ENCODE measurements around the gene GET3.
A peak's percentile ranks its signal among the peaks of the same experiment; 100 is the strongest.

Gene GET3

GRCh38 chr19:12782424-12783290 is 45.4 kb downstream of the GET3 start:
- DNase-seq, result peak; percentile 41 to 56

GRCh38 chr19:12783291-12783848 is 46.1 kb downstream of the GET3 start:
- DNase-seq, result no peak

DNA sequence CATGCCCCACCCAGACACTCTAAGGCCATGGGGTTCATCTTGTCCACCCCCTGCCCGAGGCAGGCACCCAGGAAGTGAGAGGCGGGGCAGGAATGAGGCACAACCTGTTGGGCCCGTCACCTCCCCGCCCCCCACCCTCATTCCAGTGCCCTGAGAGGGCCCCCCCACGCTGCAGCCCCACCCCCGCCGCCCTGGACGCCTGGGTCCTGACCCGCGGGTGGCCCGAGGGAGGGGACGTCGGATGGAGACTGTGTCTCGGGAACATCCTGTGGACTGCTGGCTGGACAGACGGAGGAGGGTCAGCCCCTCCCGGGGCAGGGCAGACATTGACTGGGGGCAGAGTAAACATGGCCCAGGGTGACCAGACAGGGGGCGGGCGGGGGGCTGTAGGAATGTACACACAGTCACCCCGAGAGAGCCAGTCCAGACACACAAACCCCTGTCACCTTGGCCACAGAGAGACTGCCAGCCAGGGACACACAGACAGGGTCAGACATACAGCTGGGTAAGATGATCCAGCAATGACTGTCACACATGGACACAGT is 46.6 kb downstream of the GET3 start:
- DNase-seq, result peak in 1 of 2 donors; percentile 9

- peak in 1 of 2 donors; percentile 4 for DNase-seq
Measured at GRCh38 chr19:12784394-12784870, 47.1 kb downstream of the GET3 start.

DNA sequence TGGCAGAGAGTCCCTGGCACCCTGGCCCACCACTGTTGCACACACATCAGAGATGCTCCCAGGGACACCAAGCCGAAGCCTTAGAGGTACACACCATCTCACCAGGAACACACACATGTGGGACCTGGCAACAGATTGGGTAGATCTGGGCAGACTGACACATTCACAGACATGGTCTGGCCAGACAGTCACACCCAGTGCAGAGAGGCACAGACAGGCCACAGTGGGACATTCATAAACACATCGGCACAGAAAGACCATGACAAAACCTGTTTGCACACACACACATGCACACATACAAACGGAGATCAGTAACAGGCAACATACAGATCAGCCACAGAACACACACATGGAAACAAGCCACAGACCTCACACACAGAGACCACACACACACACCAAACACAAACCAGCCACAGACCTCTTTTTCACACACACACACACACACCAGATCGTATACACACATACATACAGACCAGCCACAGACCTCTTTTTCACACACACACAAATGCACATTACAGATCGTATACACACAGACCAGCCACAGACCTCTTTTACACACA is 47.7 kb downstream of the GET3 start:
- peak in 1 of 2 donors; percentile 6 for DNase-seq

DNA sequence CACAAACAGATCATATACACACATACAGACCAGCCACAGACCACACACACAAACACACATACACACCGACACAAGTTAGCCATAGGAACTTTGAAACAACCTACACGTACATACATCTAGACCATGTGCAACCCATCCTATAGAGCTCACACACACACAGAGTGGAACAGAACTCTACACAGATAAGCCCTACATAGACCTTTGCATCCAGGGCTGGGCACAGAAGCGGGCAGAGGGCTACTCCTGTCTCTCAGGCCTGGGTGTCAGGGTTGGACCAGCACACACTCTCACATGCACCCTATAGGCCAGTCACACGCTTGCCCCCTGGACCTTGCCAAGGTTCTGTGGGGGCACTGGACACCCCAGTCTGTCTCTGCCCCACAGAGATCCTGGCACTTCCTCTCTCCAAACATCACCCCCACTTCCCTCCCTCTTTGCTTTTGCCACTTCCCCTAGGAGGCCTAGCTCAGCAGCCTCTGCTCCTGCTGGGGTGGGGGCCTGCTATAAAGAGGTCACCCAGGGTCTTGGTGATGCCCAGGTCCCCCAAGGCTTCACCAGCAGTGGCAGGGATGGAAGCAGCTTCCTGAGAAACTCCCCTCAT is 48.2 kb downstream of the GET3 start:
- peak; percentile 66 to 70 for DNase-seq

GRCh38 chr19:12786141-12786870 is 49.0 kb downstream of the GET3 start:
- peak; percentile 86 to 97 for DNase-seq

DNA sequence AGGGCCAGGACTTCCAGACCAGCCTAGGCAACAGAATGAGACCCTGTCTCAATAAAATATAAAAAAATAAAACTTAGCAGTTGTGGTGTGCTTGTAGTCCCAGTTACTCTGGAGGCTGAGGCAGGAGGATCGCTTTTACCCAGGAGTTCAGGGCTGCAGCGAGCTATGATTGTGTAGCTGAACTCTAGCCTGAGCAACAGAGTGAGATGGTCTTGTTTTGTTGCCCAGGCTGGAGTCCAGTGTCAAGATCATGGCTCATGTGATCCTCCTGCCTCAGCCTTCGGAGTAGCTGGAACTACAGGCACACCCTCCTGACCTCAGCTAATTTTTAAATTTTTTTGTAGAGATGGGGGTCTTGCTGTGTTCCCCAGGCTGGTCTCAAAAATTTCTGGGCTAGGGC is 49.7 kb downstream of the GET3 start:
- DNase-seq, result no peak

DNA sequence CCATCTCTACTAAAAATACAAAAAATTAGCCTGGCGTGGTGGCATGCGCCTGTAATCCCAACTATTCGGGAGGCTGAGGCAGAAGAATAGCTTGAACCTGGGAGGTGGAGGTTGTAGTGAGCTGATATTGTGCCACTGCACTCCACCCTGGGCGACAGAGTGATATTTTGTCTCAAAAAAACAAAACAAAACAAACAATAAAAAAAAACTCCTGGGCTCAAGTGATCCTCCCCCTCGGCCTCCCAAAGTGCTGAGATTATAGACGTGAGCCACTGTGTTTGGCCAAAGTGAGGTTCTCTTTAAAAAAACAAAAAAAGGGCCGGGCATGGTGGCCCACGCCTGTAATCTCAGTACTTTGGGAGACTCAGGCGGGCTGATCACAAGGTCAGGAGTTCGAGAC is 50.2 kb downstream of the GET3 start:
- no peak for DNase-seq

- DNase-seq, result peak in 1 of 2 donors; percentile 17
Measured at GRCh38 chr19:12788042-12788681, 50.9 kb downstream of the GET3 start.

DNA sequence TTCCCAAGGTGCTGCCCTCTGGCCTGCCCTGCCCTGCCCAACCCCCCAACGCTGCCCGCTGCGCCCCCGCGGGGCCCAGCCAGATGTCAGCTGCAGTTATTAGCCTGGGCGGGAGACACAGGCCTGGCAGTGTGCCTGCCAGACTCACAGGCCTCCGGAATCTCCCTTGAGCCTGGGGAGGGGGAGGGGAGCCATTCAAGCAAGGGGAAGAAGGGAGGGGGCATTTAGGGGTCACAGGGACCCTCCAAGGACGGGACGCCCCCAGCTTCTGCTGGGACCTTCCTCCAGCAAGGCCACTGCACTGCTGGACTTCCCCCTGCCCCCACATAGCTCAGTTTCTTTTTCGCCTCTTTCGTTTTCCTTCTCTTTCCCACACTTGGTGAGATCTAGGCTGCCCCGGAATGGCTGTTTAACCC is 51.4 kb downstream of the GET3 start:
- peak; percentile 91 to 97 for DNase-seq

DNA sequence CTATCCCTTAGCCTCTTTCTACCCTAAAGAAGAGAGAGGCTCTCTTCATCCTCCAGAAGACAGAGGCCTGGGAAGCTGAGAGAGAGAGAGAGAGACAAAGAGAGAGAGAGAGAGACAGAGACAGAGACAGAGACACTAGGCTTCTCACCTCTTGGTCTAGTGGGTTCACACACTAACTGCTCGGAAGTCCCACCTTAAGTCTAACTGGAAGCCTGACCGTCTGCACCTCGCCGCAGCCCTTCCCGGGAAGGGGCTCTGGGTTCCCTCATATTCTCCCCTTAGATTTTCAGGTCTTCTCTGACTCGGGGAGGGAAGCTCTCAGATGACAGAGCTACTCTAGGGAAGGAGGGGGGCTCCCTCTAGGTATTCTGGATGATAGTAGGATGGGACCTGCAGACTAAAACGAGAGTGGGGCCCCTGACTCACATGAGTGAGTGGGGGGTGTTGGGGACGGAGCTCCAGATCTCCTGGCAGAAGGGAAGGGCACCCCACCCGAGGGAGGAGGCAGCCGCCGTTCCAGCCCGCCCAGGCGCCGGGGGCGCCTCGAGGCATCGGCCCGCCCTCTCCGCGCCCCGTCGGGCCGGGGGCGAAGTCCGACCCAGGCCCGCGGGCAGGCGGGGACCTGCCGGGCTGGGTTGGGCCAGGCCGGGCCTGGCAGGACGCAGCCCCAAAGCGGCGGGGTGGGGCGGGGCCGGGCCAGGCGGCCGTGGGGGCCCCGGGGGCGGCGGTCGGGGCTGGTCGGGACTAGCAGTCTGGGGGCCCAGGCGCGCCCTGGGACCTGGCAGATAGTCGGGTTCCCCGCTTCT is 52.0 kb downstream of the GET3 start:
- peak in 1 of 2 donors; percentile 51 for DNase-seq

DNA sequence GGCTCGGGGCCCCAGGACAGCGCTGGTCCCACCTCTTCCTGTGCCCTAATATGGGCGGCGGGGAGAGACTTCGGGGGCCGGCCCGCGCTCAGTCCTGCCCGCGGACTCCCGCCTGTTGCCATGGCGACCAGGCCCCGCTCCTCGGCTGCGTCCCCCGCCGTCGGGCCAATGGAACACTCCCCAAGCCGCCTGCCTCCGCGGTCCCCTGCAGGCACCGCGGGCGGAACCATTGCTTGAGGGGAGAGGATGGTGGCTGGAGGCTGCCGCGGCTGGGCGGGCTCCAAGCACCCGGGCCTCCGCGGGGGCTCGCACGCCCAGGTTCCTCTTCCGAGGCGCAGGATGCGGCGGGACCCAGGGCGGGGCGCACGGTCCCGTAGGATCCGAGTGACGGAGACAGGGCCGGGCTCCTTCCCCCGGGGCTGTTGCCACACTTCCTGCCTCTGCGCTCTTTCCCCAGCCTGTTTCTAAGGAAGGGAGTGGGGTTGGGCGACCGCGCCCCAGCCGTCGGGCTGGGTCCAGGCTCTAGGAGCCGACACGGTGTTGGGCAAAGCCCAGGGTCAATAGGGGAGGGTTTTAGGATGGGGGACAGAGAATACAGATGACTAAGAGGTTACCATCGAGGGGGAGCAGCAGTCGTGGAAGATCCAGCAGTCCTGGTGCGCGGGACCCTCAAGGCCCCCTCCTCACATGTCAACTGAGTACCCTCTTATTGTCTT is 52.8 kb downstream of the GET3 start:
- peak; percentile 97 to 98 for DNase-seq

DNA sequence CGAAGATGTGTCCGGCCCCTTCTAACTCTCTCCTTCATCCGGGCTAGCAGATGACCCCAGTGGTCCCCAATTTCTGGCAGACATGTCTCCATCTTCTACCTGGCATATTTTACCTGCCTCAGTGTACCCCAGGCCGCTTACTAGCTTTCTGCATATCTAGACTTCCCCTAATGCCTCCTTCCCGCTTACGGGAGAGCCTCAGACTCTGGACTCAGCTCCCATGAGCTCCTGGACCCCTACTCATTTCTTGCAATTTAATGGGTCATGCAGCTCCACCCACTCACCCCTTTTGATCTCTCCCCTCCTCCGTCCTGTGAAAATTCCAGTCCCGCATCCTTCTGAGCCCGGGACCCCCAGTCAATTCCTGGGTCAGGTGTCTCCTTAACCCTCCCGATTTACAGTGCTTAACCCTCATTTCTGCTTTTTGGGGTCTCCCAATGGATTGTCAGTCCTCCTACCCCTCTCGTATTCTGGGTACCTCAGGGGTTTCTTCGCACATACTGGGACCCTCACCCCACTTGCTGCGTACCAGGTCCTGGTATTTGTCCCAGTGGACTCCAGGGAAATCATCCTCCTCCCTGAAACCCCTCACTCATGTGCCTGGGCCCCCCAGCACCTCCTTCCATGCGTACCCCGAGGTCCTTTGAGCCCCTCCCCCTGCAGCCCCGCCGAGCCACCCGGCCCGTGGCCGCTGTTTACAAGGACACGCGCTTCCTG is 53.5 kb downstream of the GET3 start:
- peak in 1 of 2 donors; percentile 29 for DNase-seq

GRCh38 chr19:12791345-12792050 is 54.2 kb downstream of the GET3 start, which contains the start of gene JUNB:
TSS of gene JUNB (plus strand) at chr19:12791486. CDS start at chr19:12791772, 286 bp downstream.
- DNase-seq, result peak; percentile 96 to 99

DNA sequence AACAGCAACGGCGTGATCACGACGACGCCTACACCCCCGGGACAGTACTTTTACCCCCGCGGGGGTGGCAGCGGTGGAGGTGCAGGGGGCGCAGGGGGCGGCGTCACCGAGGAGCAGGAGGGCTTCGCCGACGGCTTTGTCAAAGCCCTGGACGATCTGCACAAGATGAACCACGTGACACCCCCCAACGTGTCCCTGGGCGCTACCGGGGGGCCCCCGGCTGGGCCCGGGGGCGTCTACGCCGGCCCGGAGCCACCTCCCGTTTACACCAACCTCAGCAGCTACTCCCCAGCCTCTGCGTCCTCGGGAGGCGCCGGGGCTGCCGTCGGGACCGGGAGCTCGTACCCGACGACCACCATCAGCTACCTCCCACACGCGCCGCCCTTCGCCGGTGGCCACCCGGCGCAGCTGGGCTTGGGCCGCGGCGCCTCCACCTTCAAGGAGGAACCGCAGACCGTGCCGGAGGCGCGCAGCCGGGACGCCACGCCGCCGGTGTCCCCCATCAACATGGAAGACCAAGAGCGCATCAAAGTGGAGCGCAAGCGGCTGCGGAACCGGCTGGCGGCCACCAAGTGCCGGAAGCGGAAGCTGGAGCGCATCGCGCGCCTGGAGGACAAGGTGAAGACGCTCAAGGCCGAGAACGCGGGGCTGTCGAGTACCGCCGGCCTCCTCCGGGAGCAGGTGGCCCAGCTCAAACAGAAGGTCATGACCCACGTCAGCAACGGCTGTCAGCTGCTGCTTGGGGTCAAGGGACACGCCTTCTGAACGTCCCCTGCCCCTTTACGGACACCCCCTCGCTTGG is 55.0 kb downstream of the GET3 start:
- peak; percentile 54 to 62 for DNase-seq

GRCh38 chr19:12792853-12793289 is 55.6 kb downstream of the GET3 start:
- no peak for DNase-seq

All from inflammatory macrophage treated with lipopolysaccharide for 1 hour (primary cell).